H1 (cell line): ENCODE data around the gene SETD1B.
A peak's percentile ranks its signal among the peaks of the same experiment; 100 is the strongest.

Source experiments
- CHD7 ChIP-seq: fragments of 300-600 bp; sonication (generic); IDR thresholded peaks from 2 replicates; pipeline ENCODE4 v1.7.1; 2012; ENCODE audit warnings: low read length, moderate library complexity, mild to moderate bottlenecking, inconsistent platforms; ENCODE audit not compliant: insufficient replicate concordance
- EP300 ChIP-seq, 2 experiments: IDR thresholded peaks; 1 replicate in 1 of 2; 2 replicates in 1 of 2; pipeline ENCODE4 v1.6.1; 2011 to 2012; ENCODE audit warnings: low read depth in 2 of 2, low read length in 2 of 2, mild to moderate bottlenecking in 2 of 2, borderline replicate concordance in 1 of 2, inconsistent platforms in 1 of 2, moderate library complexity in 1 of 2
- POU5F1 ChIP-seq: IDR thresholded peaks from 2 replicates; pipeline ENCODE4 v1.6.1; 2011; ENCODE audit warnings: low read depth, mild to moderate bottlenecking, low read length, moderate library complexity

GRCh38 chr12:121799842-121800693 lies 3.7 kb upstream of the SETD1B start:
- TF ChIP-seq CHD7 (peak; percentile 58), EP300 (IDR thresholded peaks at IDR 0.05; ENCODE audit: borderline replicate concordance in 1 of 2, low read depth in 2 of 2, low read length in 2 of 2) (no peak), POU5F1 (no peak)
